Naive thymus-derived CD4-positive, alpha-beta T cell (primary cell): Measurements from ENCODE around the gene ZNF677. TPM values are rescaled to one million over a fixed set of nuclear protein-coding genes. Genes with fewer than 3 reads are reported as not detected.
"Not testable (repeated sequence)": the region's sequence is repeated elsewhere in the genome, so short reads cannot be mapped to it uniquely, and the experiment has no call there.

Source experiments
- ATAC-seq: fragments of 150-1000 bp; cut with Tn5 transposase; 2 replicates; pipeline ENCODE4 v1.10.0; 2021; ENCODE audit warnings: mild to moderate bottlenecking, moderate library complexity
- CTCF ChIA-PET: fragments of 350-600 bp; sonication (Branson Sonifier 250); formaldehyde crosslinking; loops from one replicate; lab custom pipeline; 2021; ENCODE audit warnings: antibody characterized with exemption; lab: Charles Lee
- POLR2A ChIA-PET: fragments of 350-600 bp; sonication (Branson Sonifier 250); formaldehyde crosslinking; loops from one replicate; lab custom pipeline; 2021; ENCODE audit warnings: antibody characterized with exemption, inconsistent platforms; lab: Charles Lee
- DNase-seq, 9 donors: peaks; one replicate each; pipeline versions ENCODE4 v3.0.0 to v3.0.0-alpha.2; 2020 to 2022; ENCODE audit warnings: mixed read lengths in 1 of 9
- H3K27ac ChIP-seq: one replicate; pipeline ENCODE4 v1.7.0; 2013; ENCODE audit warnings: mild to moderate bottlenecking, low read depth, low read length, moderate library complexity
- H3K27me3 ChIP-seq, 2 donors: one replicate each; pipeline ENCODE4 v1.7.0; 2013; ENCODE audit warnings: low read length in 2 of 2, mild to moderate bottlenecking in 2 of 2, moderate library complexity in 2 of 2; ENCODE audit not compliant: control insufficient read depth in 2 of 2, insufficient read depth in 2 of 2
- H3K36me3 ChIP-seq, 3 experiments: 1 replicate in 2 of 3; 2 replicates in 1 of 3; pipeline ENCODE4 v1.7.0; 2013; ENCODE audit warnings: low read length in 3 of 3, mild to moderate bottlenecking in 3 of 3, moderate library complexity in 1 of 3; ENCODE audit not compliant: insufficient read depth in 3 of 3, control insufficient read depth in 2 of 3
- H3K4me1 ChIP-seq, 2 donors: one replicate each; pipeline ENCODE4 v1.7.0; 2013; ENCODE audit warnings: low read length in 2 of 2, mild to moderate bottlenecking in 2 of 2, moderate library complexity in 1 of 2; ENCODE audit not compliant: control insufficient read depth in 2 of 2, insufficient read depth in 2 of 2
- H3K4me3 ChIP-seq: 2 replicates; pipeline ENCODE4 v1.7.0; 2013; ENCODE audit warnings: mild to moderate bottlenecking, low read length
- H3K9me3 ChIP-seq, 3 experiments: 1 replicate in 2 of 3; 2 replicates in 1 of 3; pipeline ENCODE4 v1.7.0; 2013; ENCODE audit warnings: low read length in 3 of 3; ENCODE audit not compliant: control insufficient read depth in 2 of 3
- H3K27ac Mint-ChIP-seq, 9 donors: one replicate each; pipeline ENCODE4 v1.8.0; 2020 to 2022; ENCODE audit warnings: mixed read lengths in 9 of 9, mild to moderate bottlenecking in 8 of 9, moderate library complexity in 5 of 9, inconsistent platforms in 2 of 9
- H3K27me3 Mint-ChIP-seq, 5 donors: one replicate each; pipeline ENCODE4 v1.8.0; 2021 to 2022; ENCODE audit warnings: mixed read lengths in 5 of 5, mild to moderate bottlenecking in 1 of 5
- H3K36me3 Mint-ChIP-seq, 5 donors: one replicate each; pipeline ENCODE4 v1.8.0; 2020 to 2022; ENCODE audit warnings: mixed read lengths in 5 of 5, mild to moderate bottlenecking in 3 of 5, inconsistent platforms in 1 of 5
- H3K4me1 Mint-ChIP-seq, 7 donors: one replicate each; pipeline ENCODE4 v1.8.0; 2020 to 2022; ENCODE audit warnings: mixed read lengths in 7 of 7, mild to moderate bottlenecking in 3 of 7, inconsistent platforms in 1 of 7
- H3K4me3 Mint-ChIP-seq, 10 donors: one replicate each; pipeline ENCODE4 v1.8.0; 2020 to 2022; ENCODE audit warnings: mild to moderate bottlenecking in 10 of 10, mixed read lengths in 10 of 10, moderate library complexity in 6 of 10, inconsistent platforms in 2 of 10
- H3K9me3 Mint-ChIP-seq, 11 donors: one replicate each; pipeline ENCODE4 v1.8.0; 2020 to 2022; ENCODE audit warnings: mixed read lengths in 11 of 11, mild to moderate bottlenecking in 4 of 11, inconsistent platforms in 1 of 11, moderate library complexity in 1 of 11
- intact Hi-C, 2 donors: fragments of 100-400 bp; cut with micrococcal nuclease; formaldehyde crosslinking; loops; one replicate each; pipeline ENCODE4 v1.15.1; 2023
- polyA plus RNA-seq, 2 donors: library from polyadenylated mRNA; unstranded; fragments of 300-500 nt; fragmentation: Illumina TruSeq; gene quantifications; one replicate each; pipeline ENCODE4 v1.2.3, GENCODE V29; 2021
- total RNA-seq, 6 experiments: library from RNA in 5 of 6; stranded (reverse) in 5 of 6; gene quantifications; 1 replicate in 5 of 6; 2 replicates in 1 of 6; pipeline ENCODE4 v1.2.3 and lab custom pipeline; 2021 to 2026

ZNF677 gene
- total and polyA plus RNA-seq, 7 experiments from 2014 or later, result 2.2 to 29.9 (median 20.5) TPM

DNA sequence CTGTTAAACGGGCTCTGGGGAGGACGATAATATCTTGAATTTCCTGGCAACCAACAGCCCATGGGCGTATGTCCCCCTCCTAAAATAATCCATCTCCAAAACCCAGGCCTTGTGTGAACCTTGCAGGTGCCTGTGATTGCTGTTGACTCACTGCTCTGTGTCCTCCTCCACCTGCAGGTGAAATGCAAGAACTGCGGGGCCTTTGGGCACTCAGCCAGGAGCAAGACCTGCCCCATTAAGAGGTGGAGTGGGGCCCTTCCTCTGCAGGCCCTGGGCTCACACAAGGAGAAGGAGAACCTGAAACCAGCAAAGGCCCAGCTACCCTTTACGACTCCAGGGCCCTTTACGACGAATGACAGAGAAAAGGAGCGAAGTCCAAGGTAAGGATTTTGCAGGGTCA, 27.3 kb upstream of the ZNF677 start:
- H3K9me3 Mint-ChIP-seq, result peaks cover 10 to 76% (median 20%) of the 10 kb centered on the region in 11 donors
- peak in 2 of 9 donors; percentile 3 to 11 for DNase-seq
- intact Hi-C loops, CTCF ChIA-PET, H3K4me3 Mint-ChIP-seq, H3K27ac Mint-ChIP-seq, H3K9me3 ChIP-seq, H3K36me3 Mint-ChIP-seq, H3K4me1 ChIP-seq, POLR2A ChIA-PET, H3K27ac ChIP-seq, H3K4me3 ChIP-seq, ATAC-seq, H3K27me3 Mint-ChIP-seq, H3K27me3 ChIP-seq, H3K36me3 ChIP-seq, H3K4me1 Mint-ChIP-seq: not testable (repeated sequence)

DNA sequence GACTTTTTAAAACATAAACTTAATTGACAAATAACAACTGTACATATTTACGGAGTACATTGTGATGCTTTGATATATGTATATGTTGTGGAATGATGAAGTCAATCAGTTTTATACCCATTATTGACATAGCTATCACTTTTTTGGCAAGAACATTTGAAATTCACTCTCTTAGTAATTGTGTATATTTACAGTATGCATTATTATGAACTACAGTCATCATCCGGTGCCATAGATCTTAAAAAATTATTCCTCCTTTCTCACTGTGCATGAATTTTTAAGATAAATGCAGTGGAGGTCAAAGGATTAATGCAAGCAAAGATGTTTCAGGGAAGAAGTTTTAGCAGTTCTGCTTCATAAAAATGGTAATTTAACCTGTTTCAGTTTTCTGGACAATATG, 20.8 kb upstream of the ZNF677 start:
- Mint-ChIP-seq H3K27me3 (peaks cover 0 to 18% (median 12%) of the 10 kb centered on the region in 5 donors), H3K4me3 (no peak overlapping the region), H3K36me3 (peaks cover 0 to 20% (median 6%) of the 10 kb centered on the region in 5 donors), H3K27ac (no peak overlapping the region), H3K9me3 (peaks cover 28 to 87% (median 49%) of the 10 kb centered on the region in 11 donors), H3K4me1 (peaks cover 0 to 2% (median 0%) of the 10 kb centered on the region in 7 donors)
- intact Hi-C loops, result no loop called here
- POLR2A ChIA-PET, result no interaction called here
- CTCF ChIA-PET, result no interaction called here
- no peaks in the 10 kb centered on the region for H3K36me3 ChIP-seq
- no peak overlapping the region for H3K27ac ChIP-seq
- ATAC-seq, result no peak
- H3K4me3 ChIP-seq, result no peak overlapping the region
- H3K9me3 ChIP-seq, result peaks cover 0 to 11% (median 0%) of the 10 kb centered on the region in 3 experiments
- H3K4me1 ChIP-seq, result no peaks in the 10 kb centered on the region
- H3K27me3 ChIP-seq, result no peaks in the 10 kb centered on the region
- no peak for DNase-seq

DNA sequence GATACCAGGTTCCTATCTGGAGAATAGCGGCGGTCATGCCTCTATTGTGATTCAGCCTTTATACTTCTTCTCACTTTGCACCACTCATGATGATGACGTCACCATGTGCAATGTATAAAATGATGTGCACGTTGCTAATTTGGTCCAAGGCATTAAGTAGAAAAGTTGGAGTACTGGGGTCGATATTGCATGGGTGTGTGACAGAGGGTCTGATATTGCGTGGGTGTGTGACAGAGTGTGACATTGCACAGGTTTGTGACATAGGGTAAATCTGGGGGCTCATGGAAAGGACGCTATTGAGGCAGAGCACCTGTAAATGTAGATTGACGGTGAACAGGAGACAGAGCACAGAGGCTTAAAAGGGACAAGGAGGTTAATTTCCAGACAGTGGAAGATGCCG, 17.4 kb upstream of the ZNF677 start:
- Histone ChIP-seq H3K27me3 (no peaks in the 10 kb centered on the region), H3K4me3 (no peak overlapping the region), H3K27ac (no peak overlapping the region), H3K36me3 (no peaks in the 10 kb centered on the region), H3K9me3 (peaks cover 0 to 11% (median 0%) of the 10 kb centered on the region in 3 experiments), H3K4me1 (no peaks in the 10 kb centered on the region)
- intact Hi-C loops, result loop anchor here in 1 of 2 donors (5.0 kb wide), 1 partner anchor 40 kb away; no protein-coding TSS in a partner anchor
- peaks cover 3 to 22% (median 8%) of the 10 kb centered on the region in 5 donors for H3K36me3 Mint-ChIP-seq
- POLR2A ChIA-PET, result no interaction called here
- no peak overlapping the region for H3K4me3 Mint-ChIP-seq
- no peak overlapping the region for H3K27ac Mint-ChIP-seq
- H3K4me1 Mint-ChIP-seq, result peaks cover 0 to 2% (median 0%) of the 10 kb centered on the region in 7 donors
- CTCF ChIA-PET, result no interaction called here
- H3K27me3 Mint-ChIP-seq, result peaks cover 0 to 15% (median 9%) of the 10 kb centered on the region in 5 donors
- no peak for ATAC-seq
- DNase-seq, result no peak
- H3K9me3 Mint-ChIP-seq, result peaks cover 23 to 75% (median 47%) of the 10 kb centered on the region in 11 donors

DNA sequence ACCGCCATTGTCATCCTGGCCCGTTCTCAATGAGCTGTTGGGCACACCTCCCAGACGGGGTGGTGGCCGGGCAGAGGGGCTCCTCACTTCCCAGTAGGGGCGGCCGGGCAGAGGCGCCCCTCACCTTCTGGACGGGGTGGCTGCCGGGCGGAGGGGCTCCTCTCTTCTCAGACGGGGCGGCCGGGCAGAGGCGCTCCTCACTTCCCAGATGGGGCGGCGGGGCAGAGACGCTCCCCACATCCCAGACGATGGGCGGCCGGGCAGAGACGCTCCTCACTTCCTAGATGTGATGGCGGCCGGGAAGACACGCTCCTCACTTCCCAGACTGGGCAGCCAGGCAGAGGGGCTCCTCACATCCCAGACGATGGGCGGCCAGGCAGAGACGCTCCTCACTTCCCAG, 15.2 kb upstream of the ZNF677 start:
- CTCF ChIA-PET, ATAC-seq, DNase-seq, H3K4me3 Mint-ChIP-seq, H3K27ac Mint-ChIP-seq, H3K4me1 ChIP-seq, H3K27ac ChIP-seq, H3K4me3 ChIP-seq, POLR2A ChIA-PET, H3K4me1 Mint-ChIP-seq, H3K27me3 ChIP-seq, H3K36me3 ChIP-seq: not testable (repeated sequence)
- intact Hi-C loops, result loop anchor here in 1 of 2 donors (5.0 kb wide), 1 partner anchor 42 kb away; no protein-coding TSS in a partner anchor
- Mint-ChIP-seq H3K27me3 (peaks cover 0 to 24% (median 14%) of the 10 kb centered on the region in 5 donors), H3K9me3 (peaks cover 22 to 76% (median 51%) of the 10 kb centered on the region in 11 donors), H3K36me3 (peaks cover 3 to 24% (median 8%) of the 10 kb centered on the region in 5 donors)
- peaks cover 0 to 11% (median 0%) of the 10 kb centered on the region in 3 experiments for H3K9me3 ChIP-seq

DNA sequence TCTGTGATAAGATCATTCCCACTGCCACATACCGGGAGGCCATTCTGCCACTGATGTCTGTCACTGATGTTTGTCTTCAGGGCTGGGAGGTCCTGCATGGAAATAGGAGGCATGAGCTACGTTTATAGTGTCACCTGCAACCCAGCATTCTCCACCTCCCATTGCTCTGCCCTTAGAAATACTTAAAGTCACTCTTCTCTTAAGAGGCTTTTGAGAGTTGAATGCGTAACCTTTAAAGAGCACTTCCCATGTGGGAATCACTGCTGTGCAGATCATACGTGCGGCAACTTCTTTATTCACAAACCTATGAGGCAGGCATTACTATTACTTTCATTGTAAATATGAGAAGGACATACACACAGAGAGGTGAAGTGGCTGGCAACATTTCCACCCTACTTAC, 12.9 kb upstream of the ZNF677 start, which contains the start of gene VN1R4:
Gene VN1R4 (minus strand): TSS at position 101 of the 400 bp plus-strand sequence. CDS start 58 bp downstream, at position 43.
- H3K27ac ChIP-seq, POLR2A ChIA-PET, H3K27ac Mint-ChIP-seq, H3K4me3 ChIP-seq, H3K4me3 Mint-ChIP-seq, H3K27me3 ChIP-seq, H3K4me1 ChIP-seq, H3K4me1 Mint-ChIP-seq, DNase-seq, H3K36me3 ChIP-seq, intact Hi-C loops, CTCF ChIA-PET, ATAC-seq: not testable (repeated sequence)
- H3K9me3 ChIP-seq, result peaks cover 0 to 12% (median 0%) of the 10 kb centered on the region in 3 experiments
- H3K9me3 Mint-ChIP-seq, result peaks cover 20 to 78% (median 54%) of the 10 kb centered on the region in 11 donors
- H3K27me3 Mint-ChIP-seq, result peaks cover 0 to 29% (median 19%) of the 10 kb centered on the region in 5 donors
- peaks cover 2 to 25% (median 13%) of the 10 kb centered on the region in 5 donors for H3K36me3 Mint-ChIP-seq

DNA sequence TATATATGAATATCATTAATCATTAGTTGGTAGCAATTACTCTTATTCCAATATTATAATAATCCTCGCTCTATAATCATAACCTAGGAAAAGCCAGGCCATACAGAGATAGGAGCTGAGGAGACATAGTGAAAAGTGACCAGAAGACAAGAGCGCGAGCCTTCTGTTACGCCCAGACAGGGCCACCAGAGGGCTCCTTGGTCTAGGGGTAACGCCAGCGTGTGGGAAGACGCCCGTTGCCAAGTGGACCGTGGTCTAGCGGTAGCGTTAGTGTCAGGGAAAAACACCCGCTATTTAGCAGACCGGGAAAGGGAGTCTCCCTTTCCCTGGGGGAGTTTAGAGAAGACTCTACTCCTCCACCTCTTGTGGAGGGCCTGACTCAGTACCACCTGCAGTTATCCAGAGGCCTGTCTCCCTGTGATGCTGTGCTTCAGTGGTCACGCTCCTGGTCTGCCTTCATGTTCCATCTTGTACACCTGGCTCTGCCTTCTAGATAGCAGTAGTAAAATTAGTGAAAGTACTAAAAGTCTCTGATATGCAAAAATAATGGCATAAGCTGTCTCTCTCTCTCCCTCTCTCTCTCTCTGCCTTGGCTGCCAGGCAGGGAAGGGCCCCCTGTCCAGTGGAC, 3.2 kb upstream of the ZNF677 start, which contains the start of gene VN1R2:
Gene VN1R2 (plus strand): TSS at position 578 of the 628 bp plus-strand sequence. CDS start 84 bp downstream, outside the sequence.
- H3K27ac Mint-ChIP-seq, intact Hi-C loops: not testable (repeated sequence)
- H3K4me1 Mint-ChIP-seq, result peaks cover 0 to 17% (median 10%) of the 10 kb centered on the region in 7 donors

More for the DNA sequence above, 3.2 kb upstream of the ZNF677 start, which contains the start of gene VN1R2:
- H3K36me3 ChIP-seq, DNase-seq, H3K4me3 Mint-ChIP-seq, H3K4me1 ChIP-seq, H3K27me3 ChIP-seq, H3K27ac ChIP-seq, H3K4me3 ChIP-seq, ATAC-seq, POLR2A ChIA-PET, CTCF ChIA-PET: not testable (repeated sequence)
- peaks cover 0 to 20% (median 0%) of the 10 kb centered on the region in 3 experiments for H3K9me3 ChIP-seq
- peaks cover 0 to 31% (median 11%) of the 10 kb centered on the region in 5 donors for H3K27me3 Mint-ChIP-seq
- peaks cover 6 to 86% (median 44%) of the 10 kb centered on the region in 11 donors for H3K9me3 Mint-ChIP-seq
- H3K36me3 Mint-ChIP-seq, result peaks cover 10 to 36% (median 12%) of the 10 kb centered on the region in 5 donors
